ENCODE measurements around the gene MACROD2. TPM values are rescaled to one million over a fixed set of nuclear protein-coding genes. Genes with fewer than 3 reads are reported as not detected.
A peak's percentile ranks its signal among the peaks of the same experiment; 100 is the strongest.

The MACROD2 gene
- total RNA-seq, 1 experiment from 2014 or later, result 0.02 TPM

DNA sequence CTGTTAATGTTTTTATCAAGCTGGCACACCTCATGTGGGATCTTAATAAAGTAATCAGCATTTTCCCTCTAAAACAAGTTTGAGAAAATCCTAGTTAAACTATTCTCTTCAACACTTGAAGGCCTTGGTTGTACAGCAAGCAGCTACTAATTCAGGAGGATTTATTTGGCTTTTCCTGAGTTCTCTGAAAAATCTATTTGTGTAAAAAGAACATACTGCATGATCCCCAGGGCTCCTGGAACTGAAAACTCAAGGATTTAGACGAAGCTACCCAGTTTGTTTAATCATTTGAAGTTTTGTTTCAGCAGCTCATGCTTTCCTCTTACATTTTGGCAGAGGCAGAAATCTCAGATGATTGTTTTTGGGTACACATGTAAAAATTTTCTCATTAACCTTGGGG lies 651.7 kb downstream of the MACROD2 start:
- DNase-seq (ENCODE audit: low spot score), result no peak

DNA sequence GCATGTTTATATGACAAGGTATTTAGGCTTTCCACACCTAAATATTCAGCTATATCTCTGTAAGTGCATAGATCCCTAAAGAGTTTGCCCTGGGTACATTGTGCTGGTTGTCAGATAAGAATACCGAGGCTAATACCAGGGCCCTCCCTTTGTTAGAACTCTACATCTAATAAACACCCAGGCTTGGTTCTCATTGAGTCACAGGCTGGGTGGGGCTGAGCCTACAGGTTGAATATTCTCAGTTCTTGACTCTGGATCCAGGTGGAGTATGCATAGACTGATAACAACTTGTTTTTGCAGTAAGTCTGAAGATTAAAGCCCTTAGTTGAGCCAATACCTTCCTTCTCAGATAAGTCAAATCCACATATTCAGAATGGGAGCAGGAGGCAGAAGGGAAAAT lies 654.3 kb downstream of the MACROD2 start:
- no peak for DNase-seq (ENCODE audit: low spot score)

- DNase-seq (ENCODE audit: low spot score), result no peak
Observed at GRCh38 chr20:14657266-14658005, 662.1 kb downstream of the MACROD2 start.

DNA sequence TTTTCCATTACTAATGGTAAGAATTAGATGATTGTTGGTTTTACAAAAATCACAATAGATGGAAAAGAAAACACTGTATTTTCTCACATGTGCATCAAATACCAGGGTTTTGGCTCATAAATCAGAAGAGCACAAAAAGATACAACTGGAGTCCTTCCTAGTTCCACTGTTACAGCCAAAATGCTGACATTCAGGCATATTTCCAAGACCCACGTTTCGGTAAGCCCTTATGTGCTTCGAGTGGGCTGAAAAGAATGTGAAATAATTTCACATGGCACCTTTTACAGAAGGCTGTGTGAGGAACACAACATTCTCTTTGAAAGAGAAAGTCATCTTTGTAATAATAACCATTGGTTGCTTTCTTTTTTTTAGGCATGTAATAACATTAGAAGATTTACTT lies 668.8 kb downstream of the MACROD2 start:
- DNase-seq (ENCODE audit: low spot score), result no peak

- no peak for DNase-seq (ENCODE audit: low spot score)
Observed at GRCh38 chr20:14666696-14667095, 671.4 kb downstream of the MACROD2 start.

DNA sequence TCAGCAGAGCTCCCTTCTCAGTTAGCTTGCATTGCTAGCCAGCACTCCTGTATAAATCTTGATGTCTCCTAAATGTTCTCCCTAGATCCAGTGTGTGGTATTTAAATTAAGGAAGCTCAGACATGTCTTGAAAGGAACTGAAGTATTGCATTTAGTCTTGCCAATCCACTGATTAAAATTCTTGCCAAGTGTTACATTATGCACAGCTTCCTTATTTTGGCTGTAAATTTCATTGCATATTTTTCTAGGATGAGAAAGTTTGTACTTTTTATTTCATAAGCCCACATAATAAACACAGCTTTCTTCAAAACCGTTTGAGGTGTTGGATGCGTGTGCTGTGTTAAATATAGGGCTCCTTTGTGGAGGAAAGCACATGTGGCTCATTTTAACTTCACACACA lies 671.9 kb downstream of the MACROD2 start:
- DNase-seq (ENCODE audit: low spot score), result no peak

DNA sequence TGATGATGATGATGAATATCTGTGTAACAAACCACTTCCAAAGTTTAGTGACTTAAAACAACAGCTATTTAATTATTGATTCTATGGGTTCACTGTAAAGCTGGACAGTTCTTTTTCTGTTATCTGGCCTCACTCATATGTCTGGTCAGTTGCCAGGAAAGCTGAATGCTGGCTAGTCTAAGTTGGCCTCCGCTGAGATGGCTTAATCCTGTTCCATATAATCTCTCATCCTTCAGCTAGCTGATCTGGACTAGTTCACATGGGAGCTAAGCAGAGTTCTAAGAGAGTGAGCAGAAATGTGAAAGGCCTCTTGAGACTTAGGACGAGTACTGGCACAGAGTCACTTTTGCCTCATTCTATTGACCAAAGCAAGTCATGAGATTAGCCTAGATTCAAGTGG lies 676.8 kb downstream of the MACROD2 start:
- DNase-seq (ENCODE audit: low spot score), result no peak

- no peak for DNase-seq (ENCODE audit: low spot score)
Observed at GRCh38 chr20:14673164-14673563, 677.8 kb downstream of the MACROD2 start.

DNA sequence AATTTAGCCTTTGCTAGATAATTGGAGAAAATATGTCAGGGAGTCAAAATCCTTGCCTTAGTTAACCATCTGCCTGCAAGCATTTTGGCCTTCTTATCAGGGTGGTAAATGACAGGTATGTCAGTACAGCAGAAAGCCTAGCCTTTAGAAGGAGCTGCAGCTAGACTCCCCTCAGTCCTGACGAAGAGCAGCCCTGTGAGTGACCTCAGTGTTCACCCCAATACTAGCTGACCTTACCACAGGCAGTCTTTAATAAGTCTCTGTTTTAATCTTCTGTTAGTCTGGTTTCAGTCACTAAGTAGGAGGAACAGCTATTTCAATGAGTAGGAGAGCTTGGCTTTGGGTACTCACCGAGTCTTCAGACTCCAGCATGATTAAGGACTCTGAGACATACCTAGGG lies 682.1 kb downstream of the MACROD2 start:
- no peak for DNase-seq (ENCODE audit: low spot score)

DNA sequence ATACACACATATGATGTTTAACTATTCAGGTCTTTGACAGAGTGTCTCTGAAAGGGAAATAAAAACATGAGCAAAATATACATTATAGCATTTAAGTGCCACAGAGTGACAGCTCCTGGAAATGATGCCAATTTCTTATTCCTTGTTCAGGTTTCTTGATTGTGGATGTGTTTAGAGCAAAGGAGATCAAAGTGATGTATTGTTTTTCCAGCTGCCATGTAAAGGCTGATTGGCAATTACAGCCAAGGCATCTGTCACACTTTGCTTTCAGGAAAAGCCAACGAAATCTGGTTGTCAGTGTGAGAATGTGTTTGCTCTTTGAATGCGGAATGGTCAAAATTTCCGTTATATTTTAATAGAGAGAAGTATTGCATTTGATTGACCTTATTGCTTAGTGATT lies 689.9 kb downstream of the MACROD2 start:
- DNase-seq (ENCODE audit: low spot score), result no peak

GRCh38 chr20:14687313-14687712 lies 692.0 kb downstream of the MACROD2 start:
- no peak for DNase-seq (ENCODE audit: low spot score)

DNA sequence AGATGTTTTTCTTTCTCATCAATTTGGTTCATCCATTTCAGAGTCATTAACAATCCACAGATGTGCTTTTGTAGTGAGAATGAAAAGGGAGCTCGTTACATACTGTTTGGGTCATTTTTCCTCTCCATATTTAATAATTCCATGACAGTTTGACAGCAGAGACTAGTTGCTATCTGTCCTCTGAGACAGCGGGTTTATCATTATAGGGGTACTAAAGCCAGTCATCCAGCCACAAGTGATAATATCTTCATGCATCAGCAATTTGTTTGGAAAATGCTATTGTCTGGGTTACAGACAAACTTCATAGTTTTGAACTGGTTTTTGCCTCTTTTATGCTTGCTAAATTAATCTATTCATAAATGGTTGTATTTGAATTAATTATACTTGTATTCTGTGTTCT lies 692.7 kb downstream of the MACROD2 start:
- no peak for DNase-seq (ENCODE audit: low spot score)

DNA sequence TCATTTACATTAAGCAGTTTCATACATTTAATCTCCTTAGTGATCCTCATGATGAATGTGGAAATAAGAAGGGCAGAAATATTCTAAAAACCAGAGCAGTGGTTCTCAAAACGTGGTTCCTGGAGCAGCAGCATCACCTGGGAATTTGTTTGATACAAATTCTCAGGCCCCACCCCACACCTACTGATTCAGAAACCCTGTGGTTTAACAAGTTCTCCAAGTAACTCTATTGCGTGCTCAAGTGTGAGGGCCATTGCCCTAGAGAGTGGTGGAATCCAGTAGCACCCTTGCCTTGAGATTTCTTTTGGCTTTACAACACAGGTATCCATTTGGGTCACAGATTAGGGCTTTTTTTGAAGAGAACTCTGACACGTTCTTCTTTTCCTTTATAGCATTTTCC lies 696.7 kb downstream of the MACROD2 start:
- no peak for DNase-seq (ENCODE audit: low spot score)

DNA sequence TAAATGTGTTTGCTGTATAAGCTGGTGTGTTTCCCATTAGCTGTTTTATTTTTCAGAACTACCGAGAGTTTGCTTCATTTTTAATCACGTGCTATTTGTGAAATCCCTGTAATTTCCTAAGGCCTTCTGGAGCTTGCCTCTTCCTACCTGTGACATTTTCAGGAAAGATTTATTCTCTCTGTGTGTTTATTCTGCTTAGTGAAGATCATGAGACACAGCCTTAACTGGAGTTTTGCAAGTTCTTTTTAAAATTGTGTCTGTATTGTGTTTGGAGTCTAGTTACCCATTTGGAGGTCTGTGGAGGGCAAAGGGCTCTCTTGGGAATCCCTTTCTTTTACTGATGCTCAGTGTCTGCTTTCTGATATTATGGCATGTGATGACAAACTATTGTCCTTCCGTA lies 701.2 kb downstream of the MACROD2 start:
- DNase-seq (ENCODE audit: low spot score), result no peak

DNA sequence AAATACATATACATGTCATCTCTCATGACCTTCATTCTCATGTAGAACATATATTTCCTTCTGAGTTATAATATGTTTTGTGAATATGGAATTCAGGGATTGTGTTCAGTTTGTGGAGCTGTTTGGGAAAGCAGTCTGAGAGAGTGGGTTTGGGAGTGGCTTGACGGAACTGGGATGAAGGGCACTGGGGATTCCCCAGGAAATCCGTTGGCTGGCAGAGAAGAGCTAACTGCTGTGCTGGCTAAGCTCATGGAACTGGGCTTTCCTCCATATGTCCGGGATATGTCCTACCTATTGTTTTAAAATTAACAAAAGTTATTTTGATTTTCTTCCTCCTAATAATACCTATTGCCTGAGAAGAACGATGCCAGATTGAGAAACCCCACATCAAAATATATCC lies 701.6 kb downstream of the MACROD2 start:
- no peak for DNase-seq (ENCODE audit: low spot score)

DNA sequence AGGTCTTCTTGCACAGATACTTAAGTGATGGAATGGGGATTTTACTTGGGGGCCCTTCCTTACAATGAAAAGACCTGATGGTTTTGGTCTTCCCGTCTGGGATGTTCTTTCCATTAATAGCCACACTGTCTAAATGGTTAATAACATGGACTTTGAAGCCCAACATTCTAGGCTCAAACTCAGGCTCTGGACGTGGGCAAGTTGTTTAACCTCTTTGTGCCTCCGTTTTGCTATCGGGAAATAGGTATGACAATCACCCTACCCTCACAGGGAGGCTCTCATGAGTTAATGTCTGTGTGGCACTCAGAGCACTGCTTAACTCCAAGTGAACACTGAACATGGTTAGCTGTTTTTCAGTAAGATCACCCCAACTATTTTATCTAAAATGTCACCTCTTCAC lies 702.8 kb downstream of the MACROD2 start:
- no peak for DNase-seq (ENCODE audit: low spot score)

GRCh38 chr20:14698605-14699373 lies 703.5 kb downstream of the MACROD2 start:
- no peak for DNase-seq (ENCODE audit: low spot score)

- peak; percentile 21 for DNase-seq (ENCODE audit: low spot score)
Observed at GRCh38 chr20:14700639-14700960, 705.3 kb downstream of the MACROD2 start.

GRCh38 chr20:14701326-14701725 lies 706.0 kb downstream of the MACROD2 start:
- no peak for DNase-seq (ENCODE audit: low spot score)

DNA sequence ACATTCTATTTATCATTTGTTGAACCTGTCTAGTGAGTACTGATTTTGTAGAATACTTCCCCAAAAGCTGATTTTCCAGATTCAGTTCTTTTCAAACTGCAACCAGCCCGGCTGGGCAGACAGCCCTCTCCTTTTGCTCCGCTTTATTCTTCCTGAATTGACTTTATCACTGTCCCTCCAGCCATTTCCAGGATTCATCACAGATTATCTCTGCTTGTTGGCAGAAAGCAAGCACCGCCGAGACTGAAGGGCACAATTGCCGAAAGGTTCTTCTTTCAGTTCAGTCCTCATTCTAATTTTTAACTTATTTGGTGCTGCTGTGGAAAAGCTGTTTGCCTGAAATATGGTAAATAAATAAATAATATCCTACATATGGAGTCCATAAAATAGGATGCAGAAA lies 711.2 kb downstream of the MACROD2 start:
- no peak for DNase-seq (ENCODE audit: low spot score)

- no peak for DNase-seq (ENCODE audit: low spot score)
Observed at GRCh38 chr20:14707026-14707680, 711.8 kb downstream of the MACROD2 start.

- no peak for DNase-seq (ENCODE audit: low spot score)
Observed at GRCh38 chr20:14707865-14708596, 712.7 kb downstream of the MACROD2 start.
